K562 (cell line): ENCODE measurements around the gene KCNN4. TPM values are rescaled to one million over a fixed set of nuclear protein-coding genes. Genes with fewer than 3 reads are reported as not detected.
A peak's percentile ranks its signal among the peaks of the same experiment; 100 is the strongest.

Source experiments
- ATAC-seq: fragments of 200-7000 bp; cut with Tn5 transposase; 3 replicates; pipeline ENCODE4 v1.9.1; 2020; ENCODE audit warnings: moderate library complexity
- BruUV-seq: library from RNA; stranded (reverse); fragments of 400-500 nt; replicated peaks from 2 replicates; lab custom pipeline; 2021; lab: Mats Ljungman, UMichigan
- CTCF ChIA-PET: fragments of 300-600 bp; formaldehyde crosslinking; extraction: SDS; loops from one replicate; lab custom pipeline; 2021; ENCODE audit warnings: low intra/inter-chr PET ratio; lab: Yijun Ruan, JAX
- POLR2A ChIA-PET: fragments of 300-600, 350-650 bp; sonication (Branson Sonifier 250); formaldehyde crosslinking; extraction: SDS; loops from one replicate; lab custom pipeline; 2021; ENCODE audit warnings: antibody characterized with exemption, inconsistent platforms; lab: Yijun Ruan, JAX
- DNase-seq, 4 experiments: peaks; one replicate each; pipeline versions ENCODE4 v3.0.0 to v3.0.0-alpha.2; 2011 to 2018; ENCODE audit warnings: low spot score in 3 of 4, mixed read lengths in 3 of 4; ENCODE audit errors: extremely low read depth in 1 of 4
- FAIRE-seq: peaks from 2 replicates; lab custom pipeline; 2011; peaks lifted over from hg19 to GRCh38; lab: Jason Lieb, UNC
- H2AFZ ChIP-seq: 2 replicates; pipeline ENCODE4 v1.6.0; 2011; ENCODE audit warnings: low read depth, low read length, control low read depth, inconsistent platforms
- H3K27ac ChIP-seq: fragments of 200-600 bp; 3 replicates; pipeline ENCODE4 v1.8.0; 2011; ENCODE audit warnings: low read depth, mild to moderate bottlenecking, control low read depth, inconsistent platforms, low read length, moderate library complexity, mixed read lengths; ENCODE audit errors: extremely low read depth
- H3K27me3 ChIP-seq, 2 experiments: fragments of 300-600 bp in 1 of 2; 2 replicates in 1 of 2; 3 replicates in 1 of 2; pipeline versions ENCODE4 v1.6.0 to v1.8.0; 2011; ENCODE audit warnings: inconsistent platforms in 2 of 2, low read length in 2 of 2, mild to moderate bottlenecking in 1 of 2, mixed read lengths in 1 of 2, moderate library complexity in 1 of 2; ENCODE audit not compliant: control insufficient read depth in 2 of 2, insufficient read depth in 2 of 2
- H3K36me3 ChIP-seq: fragments of 300-600 bp; 3 replicates; pipeline ENCODE4 v1.8.0; 2011; ENCODE audit warnings: mild to moderate bottlenecking, low read length, inconsistent platforms; ENCODE audit not compliant: control insufficient read depth, insufficient read depth
- H3K4me1 ChIP-seq, 2 experiments: fragments of 200-600 bp in 1 of 2; replicated peaks in 1 of 2; 2 replicates in 1 of 2; 3 replicates in 1 of 2; pipeline versions ENCODE4 v1.5.1 to v1.8.0; 2011; ENCODE audit warnings: inconsistent platforms in 2 of 2, low read length in 2 of 2, mild to moderate bottlenecking in 1 of 2, mixed read lengths in 1 of 2, moderate library complexity in 1 of 2; ENCODE audit not compliant: control insufficient read depth in 2 of 2, insufficient read depth in 2 of 2
- H3K4me2 ChIP-seq: 2 replicates; pipeline ENCODE4 v1.6.1; 2011; ENCODE audit warnings: low read length, control low read depth, inconsistent platforms, mixed read lengths; ENCODE audit not compliant: insufficient read depth
- H3K4me3 ChIP-seq: fragments of 200-600 bp; sonication (generic), shearing (Covaris generic); 2 replicates; pipeline ENCODE4 v1.5.1; 2016; ENCODE audit warnings: control low read depth, inconsistent platforms
- H3K79me2 ChIP-seq: fragments of 200-600 bp; 3 replicates; pipeline ENCODE4 v1.8.0; 2011; ENCODE audit warnings: low read length, inconsistent platforms; ENCODE audit not compliant: control insufficient read depth, insufficient read depth
- H3K9ac ChIP-seq, 2 experiments: 2 replicates each; pipeline versions ENCODE4 v1.6.0 to v1.6.1; 2011; ENCODE audit warnings: low read depth in 2 of 2, low read length in 2 of 2, control low read depth in 1 of 2, inconsistent platforms in 1 of 2, mild to moderate bottlenecking in 1 of 2, mixed read lengths in 1 of 2; ENCODE audit not compliant: insufficient read depth in 1 of 2
- H3K9me1 ChIP-seq: one replicate; pipeline ENCODE4 v1.6.0; 2011; ENCODE audit warnings: inconsistent platforms, mild to moderate bottlenecking, low read length, moderate library complexity; ENCODE audit not compliant: control insufficient read depth, insufficient read depth
- H3K9me3 ChIP-seq: replicated peaks from 2 replicates; pipeline ENCODE4 v1.5.1; 2011; ENCODE audit warnings: low read depth, low read length, inconsistent platforms; ENCODE audit not compliant: control insufficient read depth, insufficient read depth
- H4K20me1 ChIP-seq: replicated peaks from 2 replicates; pipeline ENCODE4 v1.6.1; 2011; ENCODE audit warnings: low read length, inconsistent platforms, mixed read lengths; ENCODE audit not compliant: control insufficient read depth, insufficient read depth
- ATF7 ChIP-seq: fragments of 450-650 bp; IDR thresholded peaks from 2 replicates; pipeline ENCODE4 v1.7.1; 2014; ENCODE audit warnings: mild to moderate bottlenecking, moderate library complexity
- DEAF1 ChIP-seq: fragments of 450-650 bp; formaldehyde crosslinking; IDR thresholded peaks from 2 replicates; pipeline ENCODE4 v1.4.0; 2020; ENCODE audit warnings: mild to moderate bottlenecking, moderate library complexity
- IFI16 ChIP-seq: fragments of 250-450 bp; sonication (Bioruptor Pico); IDR thresholded peaks from 2 replicates; pipeline ENCODE4 v2.1.2; 2022; ENCODE audit warnings: mild to moderate bottlenecking, inconsistent platforms
- JUN ChIP-seq, 2 experiments: sonication (generic) in 1 of 2; formaldehyde crosslinking in 1 of 2; IDR thresholded peaks; 2 replicates each; pipeline versions ENCODE4 v1.6.1 to v1.8.0; 2012 to 2022; ENCODE audit warnings: borderline replicate concordance in 2 of 2, mild to moderate bottlenecking in 2 of 2, improper control_type of control experiment in 1 of 2, low read depth in 1 of 2, low read length in 1 of 2, missing genetic modification reagents in 1 of 2
- MAFG ChIP-seq: fragments of 450-650 bp; conservative IDR thresholded peaks from 2 replicates; pipeline ENCODE4 v1.6.1; 2016; ENCODE audit warnings: missing genetic modification characterization, missing compliant biosample characterization
- MIER1 ChIP-seq: fragments of 450-650 bp; IDR thresholded peaks from 2 replicates; pipeline ENCODE4 v1.6.1; 2016; ENCODE audit warnings: antibody characterized with exemption, mild to moderate bottlenecking, low read depth
- MXI1 ChIP-seq: IDR thresholded peaks from 2 replicates; pipeline ENCODE4 v1.6.1; 2011; ENCODE audit warnings: low read depth, mild to moderate bottlenecking, improper control_type of control experiment, low read length
- NFE2 ChIP-seq: IDR thresholded peaks from 2 replicates; pipeline ENCODE4 v1.6.1; 2014; ENCODE audit warnings: antibody characterized with exemption, low read depth
- PHTF2 ChIP-seq: fragments of 250-450 bp; sonication (Bioruptor Pico); IDR thresholded peaks from 2 replicates; pipeline ENCODE4 v1.5.0; 2021; ENCODE audit warnings: mild to moderate bottlenecking
- PKNOX1 ChIP-seq: fragments of 450-650 bp; IDR thresholded peaks from 2 replicates; pipeline ENCODE4 v1.6.1; 2016
- RFX1 ChIP-seq: fragments of 450-650 bp; IDR thresholded peaks from 2 replicates; pipeline ENCODE4 v1.6.1; 2016; ENCODE audit warnings: mild to moderate bottlenecking, moderate library complexity
- SETDB1 ChIP-seq: IDR thresholded peaks from one replicate; pipeline ENCODE4 v1.6.1; 2012; ENCODE audit warnings: low read length, control low read depth, inconsistent platforms
- SMARCB1 ChIP-seq: IDR thresholded peaks from 2 replicates; pipeline ENCODE4 v1.6.1; 2011; ENCODE audit warnings: improper control_type of control experiment, low read depth; ENCODE audit not compliant: insufficient read length
- SOX6 ChIP-seq: fragments of 450-650 bp; IDR thresholded peaks from 2 replicates; pipeline ENCODE4 v1.6.1; 2014; ENCODE audit warnings: mild to moderate bottlenecking
- WGBS: fragments of 100-300 bp; shearing (Covaris generic); methylation state at CpG from one replicate; pipeline ENCODE4 v1.1.6; 2016; ENCODE audit warnings: low coverage, mixed read lengths; ENCODE audit not compliant: insufficient coverage; ENCODE audit errors: missing lambda C conversion rate; 5-methylcytosine and 5-hydroxymethylcytosine counted together
- in situ Hi-C: fragments of 300-500 bp; cut with MboI; formaldehyde crosslinking; loops from 4 replicates; pipeline ENCODE4 v1.15.0; 2018; ENCODE audit warnings: inconsistent platforms, mixed read lengths
- intact Hi-C: fragments of 100-400 bp; cut with micrococcal nuclease; formaldehyde crosslinking; loops from 2 replicates; pipeline ENCODE4 v1.14.2; 2022
- polyA plus RNA-seq, 8 experiments: library from polyadenylated mRNA; depleted of rRNA in 4 of 8; stranded (reverse) in 5 of 8; unstranded in 3 of 8; fragments of >200 nt; fragmentation: Nextera tagmentation in 2 of 8; fragmentation: Illumina TruSeq in 1 of 8; extraction: Ambion mirVana in 2 of 8; extraction: Trizol in 1 of 8; gene quantifications; 2 replicates each; pipeline versions ENCODE4 v1.2.1 to v1.2.3, GENCODE V29; 2011 to 2014; ENCODE audit warnings: inconsistent platforms in 1 of 8, missing spikeins in 1 of 8
- total RNA-seq, 7 experiments: library from RNA; depleted of rRNA in 6 of 7; stranded (reverse); fragments of >200 nt in 6 of 7; fragmentation: Illumina TruSeq in 2 of 7; extraction: Trizol in 2 of 7; gene quantifications; 2 replicates each; pipeline versions ENCODE4 v1.2.1 to v1.2.3, GENCODE V29; 2011 to 2021; ENCODE audit warnings: low replicate concordance in 1 of 7

KCNN4 gene
- total and polyA plus RNA-seq, 9 of the 15 experiments (the other 6 are each of a cell fraction or from before 2014, with no cell fraction given), result 0.53 to 37.7 (median 25.9) TPM

GRCh38 chr19:43814663-43815352 lies 34.0 kb upstream of the KCNN4 start:
- Histone ChIP-seq H3K4me3 (no peak overlapping the region), H4K20me1 (no peaks in the 10 kb centered on the region), H3K4me2 (no peak overlapping the region), H3K9me1 (no peaks in the 10 kb centered on the region), H3K27ac (no peak overlapping the region), H3K79me2 (no peaks in the 10 kb centered on the region), H3K9me3 (no peaks in the 10 kb centered on the region), H2AFZ (no peak overlapping the region), H3K9ac (no peak overlapping the region), H3K4me1 (no peaks in the 10 kb centered on the region; a peak in 2 of 5 replicates), H3K27me3 (peaks cover 0 to 3% of the 10 kb centered on the region in 2 experiments; a peak in 2 of 5 replicates), H3K36me3 (no peaks in the 10 kb centered on the region)
- FAIRE-seq (no peak), DNase-seq (no peak), ATAC-seq (no peak)
- ChIA-PET CTCF (no interaction called here), POLR2A (interaction anchor here (0.6 to 1.4 kb wide), 2 partner anchors 8 to 16 kb away, joined by 3 read pairs; no protein-coding TSS in a partner anchor)
- in situ Hi-C loops, result no loop called here
- 2% methylated on average over 5 of the region's 5 CpGs for WGBS
- BruUV-seq, result no TSS peak
- peak; percentile 25; the same call in 1 of the 2 replicates for TF ChIP-seq NFE2
- no peak for TF ChIP-seq SETDB1
- intact Hi-C loops, result no loop called here

GRCh38 chr19:43812688-43813087 lies 31.9 kb upstream of the KCNN4 start:
- no peaks in the 10 kb centered on the region for H3K79me2 ChIP-seq
- no peaks in the 10 kb centered on the region for H3K27me3 ChIP-seq
- no peak overlapping the region for H3K4me3 ChIP-seq
- CTCF ChIA-PET, result no interaction called here
- no peaks in the 10 kb centered on the region for H4K20me1 ChIP-seq
- no peaks in the 10 kb centered on the region for H3K9me1 ChIP-seq
- no peak overlapping the region for H3K4me2 ChIP-seq
- peak overlapping the region; percentile 40; the same call in 1 of the 2 replicates for H2AFZ ChIP-seq
- ATAC-seq (no peak), FAIRE-seq (no peak), DNase-seq (peak in 1 of 4 experiments; percentile 21)
- H3K9me3 ChIP-seq, result no peaks in the 10 kb centered on the region
- H3K4me1 ChIP-seq, result no peaks in the 10 kb centered on the region; a peak in 2 of 5 replicates
- H3K27ac ChIP-seq, result no peak overlapping the region
- no peak overlapping the region for H3K9ac ChIP-seq
- 12% methylated on average over 6 of the region's 6 CpGs for WGBS
- intact Hi-C loops (no loop called here), in situ Hi-C loops (no loop called here)
- BruUV-seq, result no TSS peak
- no peak for TF ChIP-seq PHTF2 (CRISPR knock-in tag)
- peak; percentile 60 for TF ChIP-seq PKNOX1
- TF ChIP-seq DEAF1 (CRISPR knock-in tag), result no peak
- no peak for TF ChIP-seq IFI16 (CRISPR knock-in tag)
- no peak for TF ChIP-seq JUN (IDR thresholded peaks at IDR 0.05; ENCODE audit: borderline replicate concordance, low read depth, low read length)
- TF ChIP-seq JUN (CRISPR knock-in tag; IDR thresholded peaks at IDR 0.05; ENCODE audit: borderline replicate concordance), result no peak
- no peak for TF ChIP-seq SOX6
- TF ChIP-seq SMARCB1, result no peak
- peak; percentile 77 for TF ChIP-seq RFX1
- TF ChIP-seq MIER1, result no peak
- no peak for TF ChIP-seq MAFG (tag)
- TF ChIP-seq ATF7, result no peak
- 0 out of 2 replicates have a peak, but pooled peaks have one; percentile 24 for TF ChIP-seq MXI1
- H3K36me3 ChIP-seq, result no peaks in the 10 kb centered on the region
- POLR2A ChIA-PET, result interaction anchor here (0.8 kb wide), 1 partner anchor 212 kb away, joined by 3 read pairs; no protein-coding TSS in a partner anchor
